Measurements from ENCODE around the gene UNK.
"Not testable (repeated sequence)": the region's sequence is repeated elsewhere in the genome, so short reads cannot be mapped to it uniquely, and the experiment has no call there.

The UNK gene

DNA sequence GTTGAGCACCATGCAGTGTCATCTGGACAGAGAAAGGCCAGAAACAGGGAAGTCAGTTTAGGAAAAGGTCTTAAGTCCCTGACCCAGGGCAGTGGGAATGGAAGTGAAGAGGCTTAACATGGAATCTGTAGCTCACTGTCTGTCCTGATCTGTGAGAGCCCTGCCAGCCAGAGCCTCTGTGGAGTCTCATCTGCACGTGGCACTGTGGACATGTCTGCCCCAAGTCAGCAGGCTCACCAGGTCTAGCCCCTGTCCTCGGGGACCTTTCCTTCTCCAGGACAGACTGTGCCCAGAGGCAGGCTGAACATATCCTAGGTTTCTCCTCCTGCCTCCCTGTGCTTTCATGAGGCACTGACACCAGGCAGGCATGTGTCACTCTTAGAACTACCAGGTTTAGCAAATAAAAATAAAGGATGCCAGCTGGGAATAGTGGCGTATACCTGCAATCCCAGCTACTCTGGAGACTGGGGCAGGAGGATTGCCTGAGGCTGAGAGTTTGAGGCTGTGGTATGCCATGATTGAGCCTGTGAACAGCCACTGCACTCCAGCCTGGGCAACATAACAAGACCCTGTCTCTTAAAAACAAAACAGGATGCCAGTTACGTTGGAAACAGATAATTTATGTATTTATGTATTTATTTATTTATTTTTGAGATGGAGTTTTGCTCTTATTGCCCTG lies 22.4 kb downstream of the UNK start:
- DNase-seq, result no peak

DNA sequence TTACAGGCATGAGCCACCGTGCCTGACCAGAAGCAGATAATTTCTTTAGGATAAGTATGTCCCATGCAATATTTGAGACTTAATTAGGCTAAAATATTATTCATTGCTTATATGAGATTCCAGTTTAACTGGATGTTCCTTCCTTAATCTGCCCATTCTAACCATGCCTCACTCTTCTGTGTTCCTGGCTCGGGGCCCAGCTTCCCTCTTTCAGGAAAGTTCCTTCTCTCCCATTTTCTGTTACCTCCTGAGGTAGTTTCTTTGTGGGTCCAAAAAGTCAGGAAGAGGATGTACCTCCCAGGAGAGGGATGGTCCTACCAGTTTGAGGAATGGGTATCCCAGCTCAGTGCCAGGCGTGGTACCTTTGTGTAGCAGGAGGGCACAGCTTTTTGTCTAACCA lies 23.3 kb downstream of the UNK start:
- DNase-seq, result no peak

DNA sequence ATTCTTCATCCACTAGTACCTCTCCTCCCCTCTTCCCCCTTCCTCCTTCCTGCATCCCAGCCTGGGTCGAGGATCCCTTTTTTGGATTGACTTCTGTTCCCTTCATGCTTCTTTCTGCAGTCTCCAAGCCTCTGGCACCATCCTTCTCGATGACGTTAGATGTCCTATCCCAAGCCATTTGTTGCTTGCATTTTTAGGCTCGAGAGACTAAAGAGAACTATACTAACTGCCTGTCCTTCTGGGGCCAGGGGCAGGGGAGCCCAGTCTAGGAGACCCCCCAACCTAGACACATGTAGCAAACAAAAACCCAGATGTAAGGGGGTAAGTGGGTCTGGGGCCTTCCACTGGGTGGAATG lies 23.9 kb downstream of the UNK start:
- no peak for DNase-seq

GRCh38 chr17:75808905-75809621 lies 24.5 kb downstream of the UNK start:
- no peak for DNase-seq

DNA sequence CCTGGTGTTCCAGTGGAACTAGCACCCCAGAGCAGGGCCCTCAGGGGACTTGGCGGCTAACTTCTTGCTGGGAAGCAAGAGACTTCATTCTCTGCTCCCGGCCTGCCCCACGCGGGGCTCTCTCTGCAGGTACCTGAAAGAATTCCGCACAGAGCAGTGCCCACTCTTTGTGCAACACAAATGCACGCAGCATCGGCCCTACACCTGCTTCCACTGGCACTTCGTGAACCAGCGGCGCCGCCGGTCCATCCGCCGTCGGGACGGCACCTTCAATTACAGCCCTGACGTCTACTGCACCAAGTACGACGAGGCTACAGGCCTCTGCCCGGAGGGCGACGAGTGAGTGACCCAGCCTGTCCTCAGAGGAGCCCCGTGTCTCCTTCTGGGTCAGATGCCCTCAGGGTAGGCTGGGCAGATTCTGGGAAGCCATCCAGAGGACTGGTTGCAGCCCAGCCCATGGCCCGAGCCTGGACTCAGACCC lies 25.1 kb downstream of the UNK start:
- DNase-seq, result no peak

DNA sequence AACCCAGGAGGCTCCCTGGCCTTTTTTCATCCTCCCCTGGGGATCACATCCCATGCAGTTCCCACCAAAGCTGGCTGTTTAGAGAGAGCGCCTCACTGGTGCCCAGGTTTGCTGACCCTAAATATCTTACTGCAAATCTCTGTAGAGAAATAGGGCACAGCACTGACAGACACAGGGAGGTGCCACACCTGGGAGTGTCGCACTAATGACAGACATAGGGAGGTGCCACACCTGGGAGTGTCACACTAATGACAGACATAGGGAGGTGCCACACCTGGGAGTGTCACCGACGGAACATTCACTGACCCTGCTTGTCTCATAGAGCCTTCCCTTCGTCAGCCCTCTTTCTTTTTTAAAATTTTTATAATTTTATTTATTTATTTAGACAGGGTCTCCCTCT lies 25.6 kb downstream of the UNK start:
- DNase-seq, result no peak

GRCh38 chr17:75810756-75811155 lies 26.1 kb downstream of the UNK start:
- not testable (repeated sequence) for DNase-seq

- no peak for DNase-seq
These were observed 26.6 kb downstream of the UNK start for GRCh38 chr17:75811174-75811573.

DNA sequence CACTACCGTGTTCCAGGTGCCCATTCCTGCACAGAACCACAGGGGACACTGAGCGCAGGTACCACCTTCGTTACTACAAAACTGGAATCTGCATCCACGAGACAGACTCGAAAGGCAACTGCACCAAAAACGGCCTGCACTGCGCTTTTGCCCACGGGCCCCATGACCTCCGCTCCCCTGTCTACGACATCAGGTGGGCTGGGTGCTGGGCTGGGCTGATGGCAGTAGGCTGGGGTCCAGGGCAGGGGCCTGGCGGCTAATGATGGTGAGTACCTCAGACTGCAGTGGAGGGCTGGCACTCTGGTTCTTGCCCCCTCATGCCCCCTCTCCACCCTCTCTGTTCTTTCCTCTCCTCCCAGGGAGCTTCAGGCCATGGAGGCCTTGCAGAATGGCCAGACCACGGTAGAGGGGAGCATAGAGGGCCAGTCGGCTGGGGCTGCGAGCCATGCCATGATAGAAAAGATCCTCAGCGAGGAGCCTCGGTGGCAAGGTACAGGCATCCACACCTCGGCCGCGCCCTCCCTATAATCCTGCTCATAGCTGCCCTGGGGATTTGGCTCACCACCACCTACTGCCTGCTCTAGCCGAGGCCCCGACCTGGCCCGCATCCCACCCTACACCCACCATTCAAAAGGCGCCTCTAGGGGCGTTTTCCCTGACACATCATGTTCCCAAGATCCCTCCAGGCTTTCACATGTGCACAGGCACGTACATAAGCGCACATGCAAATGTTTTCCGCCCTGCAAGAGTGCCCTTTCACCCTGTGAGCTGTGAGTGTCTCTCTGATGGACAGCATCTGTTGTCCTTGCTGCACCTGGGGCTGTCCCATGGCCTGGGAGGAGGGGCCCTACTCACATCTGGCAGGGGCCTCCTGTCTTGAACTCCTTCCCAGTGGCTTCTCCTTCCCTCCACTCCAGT lies 27.7 kb downstream of the UNK start:
- no peak for DNase-seq

DNA sequence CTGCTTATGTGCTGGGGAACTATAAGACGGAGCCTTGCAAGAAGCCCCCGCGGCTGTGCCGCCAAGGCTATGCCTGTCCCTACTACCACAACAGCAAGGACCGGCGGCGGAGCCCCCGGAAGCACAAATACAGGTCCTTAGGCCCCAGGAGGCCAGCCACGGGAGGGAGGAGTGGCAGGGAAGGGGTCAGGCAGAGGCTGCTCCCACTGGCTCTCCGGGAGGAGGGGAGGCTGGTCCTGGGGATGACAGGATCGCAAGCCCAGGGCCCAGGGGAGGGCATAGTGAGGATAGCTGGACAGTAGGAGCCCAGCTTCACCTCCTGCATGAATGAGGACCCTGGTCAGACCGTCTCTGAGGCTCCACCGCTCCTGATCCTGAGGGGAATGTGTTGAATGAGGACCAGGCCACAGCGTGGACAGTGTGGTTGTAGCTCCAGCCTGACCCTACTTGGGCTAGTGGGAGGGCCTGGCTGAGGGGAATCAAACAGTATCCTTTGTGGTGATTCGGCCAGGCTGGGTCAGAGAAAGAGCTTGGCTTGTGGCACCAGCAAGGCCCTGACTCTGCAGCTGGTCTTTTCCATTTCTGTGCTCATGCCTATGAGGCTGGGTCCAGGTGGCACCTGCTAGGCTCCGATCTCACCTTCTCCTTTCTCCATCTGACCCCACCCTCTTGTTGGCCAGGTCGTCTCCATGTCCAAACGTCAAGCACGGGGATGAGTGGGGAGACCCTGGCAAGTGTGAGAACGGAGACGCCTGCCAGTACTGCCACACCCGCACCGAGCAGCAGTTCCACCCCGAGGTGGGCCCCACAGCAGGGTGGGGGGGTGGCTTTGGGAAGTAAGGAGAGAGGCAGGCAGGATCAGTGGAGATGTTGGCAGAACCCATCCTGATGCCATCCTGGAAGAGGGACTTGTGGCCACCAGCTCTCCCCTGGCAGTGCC lies 28.7 kb downstream of the UNK start:
- DNase-seq, result no peak

- DNase-seq, result no peak
These were observed 29.4 kb downstream of the UNK start for GRCh38 chr17:75814021-75814395.

GRCh38 chr17:75814900-75815373 lies 30.3 kb downstream of the UNK start:
- DNase-seq, result no peak

DNA sequence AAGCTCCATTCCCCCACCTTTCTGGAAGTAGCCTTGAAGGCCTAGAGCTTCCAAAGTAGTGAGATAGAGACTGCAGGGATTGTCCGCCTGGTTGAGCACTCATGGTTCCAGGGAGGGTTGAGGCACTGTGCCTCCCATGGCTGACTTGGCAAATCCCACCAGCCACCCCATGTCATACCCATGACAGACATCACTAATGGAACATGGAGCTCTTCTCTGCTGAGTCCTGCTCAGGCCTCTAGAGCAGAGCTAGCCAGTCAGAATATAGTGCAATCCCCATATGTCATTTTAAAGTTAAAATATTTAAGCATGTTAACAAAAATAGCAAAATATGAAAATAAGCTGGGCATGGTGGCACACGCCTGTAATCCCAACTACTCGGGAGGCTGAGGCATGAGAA lies 30.8 kb downstream of the UNK start:
- DNase-seq, result no peak

DNA sequence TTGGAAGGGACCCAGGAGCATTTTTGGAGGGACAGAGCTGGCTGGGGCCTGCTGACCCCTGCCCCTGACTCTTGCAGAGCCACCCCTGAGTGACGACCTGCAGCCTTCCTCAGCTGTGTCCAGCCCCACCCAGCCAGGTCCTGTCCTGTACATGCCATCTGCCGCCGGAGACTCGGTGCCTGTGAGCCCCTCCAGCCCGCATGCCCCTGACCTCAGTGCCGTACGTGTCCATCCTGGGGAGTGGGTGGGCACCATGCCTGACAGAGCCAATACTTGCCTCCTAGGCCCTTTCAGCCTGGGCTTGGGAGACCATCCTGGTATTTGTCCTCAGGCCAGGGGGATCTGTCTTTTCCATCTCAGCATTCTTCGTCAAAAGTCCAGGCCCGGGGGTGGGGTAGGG lies 32.1 kb downstream of the UNK start:
- no peak for DNase-seq

DNA sequence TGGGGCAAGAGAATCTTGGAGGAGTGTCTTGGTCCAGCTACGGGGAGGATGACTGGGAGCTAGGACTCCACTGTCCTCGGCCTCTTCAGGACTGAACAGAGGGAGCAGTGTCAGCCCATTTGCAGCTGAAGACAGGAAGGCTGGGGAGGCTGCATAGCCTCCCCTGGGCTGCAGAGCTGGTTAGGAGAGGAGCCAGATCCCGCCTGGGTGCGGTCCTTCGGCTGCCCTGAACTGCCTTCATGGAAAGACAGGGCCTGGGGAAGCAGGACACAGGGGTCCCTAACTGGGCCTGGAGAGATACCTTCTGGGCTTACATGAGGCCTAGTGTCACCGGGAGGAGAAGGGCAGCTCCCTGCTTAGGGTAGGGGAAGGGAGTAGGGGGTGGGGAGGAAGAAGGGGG lies 33.0 kb downstream of the UNK start:
- no peak for DNase-seq

GRCh38 chr17:75818326-75818885 lies 33.8 kb downstream of the UNK start:
- DNase-seq, result no peak

DNA sequence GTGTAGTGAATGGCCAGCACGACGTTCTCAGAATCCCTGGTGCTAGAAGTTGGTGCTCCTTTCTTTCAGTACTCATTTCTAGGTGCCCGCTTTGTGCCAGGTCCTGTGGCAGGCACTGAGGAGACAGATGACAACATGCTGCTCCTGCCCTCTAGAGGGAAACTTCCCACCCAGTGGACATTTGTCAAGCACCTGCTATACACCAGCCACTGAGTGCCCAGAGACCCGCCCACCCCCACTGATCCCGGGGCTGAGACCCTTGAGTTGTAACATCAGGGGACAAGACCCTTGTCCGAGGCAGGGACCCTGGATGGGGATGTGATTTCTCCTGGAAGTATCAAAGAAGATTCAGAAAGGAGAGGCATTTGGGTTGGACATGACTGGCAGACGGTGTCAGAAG lies 34.5 kb downstream of the UNK start:
- DNase-seq, result no peak

GRCh38 chr17:75819678-75820077 lies 35.1 kb downstream of the UNK start:
- DNase-seq, result no peak

DNA sequence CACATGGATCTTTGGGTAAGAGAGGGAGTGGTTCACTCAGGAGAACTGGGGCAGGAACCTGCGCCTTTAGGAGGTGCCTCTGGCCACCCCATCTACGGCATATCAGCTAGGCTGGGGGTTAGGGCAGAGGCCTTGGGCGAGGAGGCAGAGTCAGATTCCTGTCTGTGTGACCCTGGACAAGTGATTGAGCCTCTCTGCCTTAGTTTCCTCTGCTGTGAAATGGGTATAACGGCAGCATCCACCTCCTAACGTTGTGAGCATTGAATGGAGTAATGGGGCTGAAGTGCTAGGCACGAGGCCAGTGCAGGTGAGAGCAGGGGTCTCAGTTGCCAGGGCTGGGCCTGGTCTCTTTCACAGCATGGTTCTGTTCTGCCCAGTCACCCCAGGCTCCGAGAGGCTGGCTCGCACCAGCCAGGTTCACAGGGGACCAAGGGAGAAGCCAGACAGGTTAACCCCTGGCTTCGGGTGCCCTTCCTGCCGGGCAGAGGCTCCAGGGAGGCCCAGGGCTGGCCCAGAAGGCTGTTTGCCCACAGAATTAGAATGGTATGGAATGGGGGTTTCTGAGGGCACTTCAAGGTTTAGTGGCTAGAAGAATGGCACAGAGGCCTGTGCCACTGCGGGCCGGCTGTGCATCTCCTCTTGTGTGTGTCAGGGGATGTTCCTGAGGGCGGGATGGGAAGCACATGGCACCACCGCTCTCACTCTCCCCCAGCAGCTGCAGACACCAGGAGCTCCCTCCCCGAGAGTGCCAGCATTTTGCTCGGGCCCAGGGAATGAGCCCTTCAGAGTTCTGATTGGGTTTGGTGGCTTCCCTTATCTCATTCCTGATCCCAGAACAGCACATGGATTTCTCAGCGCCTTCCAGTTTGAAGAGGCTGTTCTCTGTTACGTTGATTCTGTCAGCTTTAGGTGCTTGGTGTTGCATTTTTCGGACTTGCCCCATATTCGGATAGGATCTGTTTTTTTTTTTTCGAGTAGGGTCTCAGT lies 35.8 kb downstream of the UNK start:
- no peak for DNase-seq

- DNase-seq, result no peak
These were observed 36.9 kb downstream of the UNK start for GRCh38 chr17:75821552-75821951.
